ENCODE results near the gene GCM1.
"Not testable (repeated sequence)": the region's sequence is repeated elsewhere in the genome, so short reads cannot be mapped to it uniquely, and the experiment has no call there.

GCM1 gene, protein sequence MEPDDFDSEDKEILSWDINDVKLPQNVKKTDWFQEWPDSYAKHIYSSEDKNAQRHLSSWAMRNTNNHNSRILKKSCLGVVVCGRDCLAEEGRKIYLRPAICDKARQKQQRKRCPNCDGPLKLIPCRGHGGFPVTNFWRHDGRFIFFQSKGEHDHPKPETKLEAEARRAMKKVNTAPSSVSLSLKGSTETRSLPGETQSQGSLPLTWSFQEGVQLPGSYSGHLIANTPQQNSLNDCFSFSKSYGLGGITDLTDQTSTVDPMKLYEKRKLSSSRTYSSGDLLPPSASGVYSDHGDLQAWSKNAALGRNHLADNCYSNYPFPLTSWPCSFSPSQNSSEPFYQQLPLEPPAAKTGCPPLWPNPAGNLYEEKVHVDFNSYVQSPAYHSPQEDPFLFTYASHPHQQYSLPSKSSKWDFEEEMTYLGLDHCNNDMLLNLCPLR

DNA sequence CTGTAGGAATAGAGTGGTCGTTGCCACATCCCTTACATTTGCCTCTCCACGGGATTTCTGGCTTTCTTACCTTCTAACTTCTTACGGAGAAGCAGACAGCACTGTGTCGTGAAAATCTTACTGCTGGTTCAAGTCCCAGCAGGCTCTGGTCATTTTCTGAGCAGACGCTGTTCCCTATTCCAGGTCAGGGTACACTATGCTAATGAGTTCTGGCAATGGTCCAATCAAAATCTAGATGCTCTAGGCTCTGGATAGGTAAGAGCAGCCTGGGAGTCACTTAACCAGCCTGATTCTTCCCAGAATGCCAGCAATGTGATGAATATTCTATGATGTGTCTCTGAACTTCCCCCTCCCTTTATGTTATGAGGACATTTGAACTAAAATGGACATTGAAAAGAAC lies at the start of gene GCM1:
Gene GCM1 (minus strand): TSS at position 158 of the 400 bp plus-strand sequence. CDS start 3,209 bp downstream, outside the sequence.
- DNase-seq, result no peak

DNA sequence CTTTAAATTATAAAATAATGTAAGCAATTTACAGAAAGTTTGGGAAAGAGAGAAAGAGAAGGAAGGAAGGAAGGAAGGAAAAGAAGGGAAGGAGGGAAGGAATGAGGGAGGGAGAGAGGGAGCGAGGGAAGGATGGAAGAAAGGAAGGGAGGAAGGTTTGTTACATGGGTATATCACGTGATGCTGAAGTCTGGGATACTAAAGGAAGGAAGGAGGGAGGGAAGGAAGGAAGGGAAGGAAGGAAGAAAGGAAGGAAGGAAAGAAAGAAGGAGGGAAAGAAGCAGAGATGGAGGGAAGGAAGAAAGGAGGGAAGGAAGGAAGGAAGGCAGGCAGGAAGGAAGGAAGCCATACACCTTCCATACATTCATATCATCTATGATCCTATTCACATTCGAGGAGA lies 48.9 kb upstream of the GCM1 start:
- no peak for DNase-seq

- DNase-seq, result no peak
Measured at GRCh38 chr6:53195048-53195447, 46.4 kb upstream of the GCM1 start.

GRCh38 chr6:53192682-53193188 lies 44.1 kb upstream of the GCM1 start:
- no peak for DNase-seq

DNA sequence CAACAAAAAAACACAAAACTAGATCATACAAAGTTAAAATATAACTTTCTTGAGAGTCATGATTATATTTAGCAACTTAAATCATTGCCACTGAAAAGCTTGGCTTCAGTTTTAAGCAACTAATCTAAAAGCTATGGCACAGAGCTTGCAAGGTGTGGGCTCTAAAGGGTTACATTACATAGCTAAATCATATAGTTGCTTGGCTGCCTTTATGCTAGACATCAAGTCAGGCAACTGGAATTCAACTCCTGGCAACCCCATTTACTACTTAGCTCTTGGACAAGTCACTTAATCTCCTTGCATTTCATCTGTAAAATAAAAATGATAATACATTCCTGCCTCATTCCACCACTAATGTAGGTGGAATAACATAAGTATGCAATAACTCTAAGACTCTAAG lies 40.9 kb upstream of the GCM1 start:
- DNase-seq, result no peak

- DNase-seq, result no peak
Measured at GRCh38 chr6:53188833-53189232, 40.2 kb upstream of the GCM1 start.

- no peak for DNase-seq
Measured at GRCh38 chr6:53180678-53181077, 32.0 kb upstream of the GCM1 start.

- no peak for DNase-seq
Measured at GRCh38 chr6:53179961-53180651, 31.5 kb upstream of the GCM1 start.

- DNase-seq, result no peak
Measured at GRCh38 chr6:53178837-53179432, 30.3 kb upstream of the GCM1 start.

- no peak for DNase-seq
Measured at GRCh38 chr6:53175027-53175426, 26.4 kb upstream of the GCM1 start.

- DNase-seq, result no peak
Measured at GRCh38 chr6:53172468-53172803, 23.8 kb upstream of the GCM1 start.

DNA sequence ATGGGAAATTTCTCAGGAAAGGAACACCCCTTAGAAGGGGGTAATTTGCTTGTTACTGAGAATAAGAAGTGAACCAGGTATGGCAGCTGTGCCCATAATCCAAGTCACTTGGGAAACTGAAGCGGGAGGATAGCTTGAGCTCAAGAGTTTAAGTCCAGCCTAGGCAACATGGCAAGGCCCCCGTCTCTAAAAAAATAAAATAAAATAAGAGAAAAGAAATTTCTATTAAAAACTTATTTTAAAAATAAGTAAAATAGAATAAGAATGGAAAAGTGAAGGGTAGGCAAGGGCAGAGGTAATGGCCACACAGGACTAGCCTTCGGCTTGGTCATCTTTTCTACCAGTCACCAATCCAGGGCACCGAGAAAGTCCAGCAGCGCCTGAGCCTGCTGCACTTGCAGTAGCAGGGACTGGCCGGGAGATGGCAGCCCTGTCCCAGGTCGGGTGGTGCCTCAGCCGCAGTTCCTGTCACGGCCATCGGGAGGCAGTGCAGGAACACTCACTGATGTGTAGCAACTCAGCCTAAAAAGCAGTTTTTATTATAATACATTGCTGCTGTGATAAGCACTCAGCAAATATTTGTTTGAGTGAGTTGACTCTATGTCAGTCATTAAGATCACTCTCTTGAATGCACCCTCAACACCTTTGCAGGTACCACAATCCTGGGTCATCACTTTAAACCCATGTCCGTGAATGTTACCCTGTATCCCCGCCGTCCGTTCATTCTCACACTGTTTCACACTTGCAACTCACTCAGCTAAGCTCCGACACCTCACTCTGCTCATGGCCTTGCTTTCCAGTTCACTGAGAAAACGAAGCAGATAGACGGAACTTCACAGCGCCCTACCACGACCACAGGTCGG lies 23.2 kb upstream of the GCM1 start:
- DNase-seq, result peak; percentile 97

- DNase-seq, result no peak
Measured at GRCh38 chr6:53168516-53169267, 20.1 kb upstream of the GCM1 start.

GRCh38 chr6:53165293-53165692 lies 16.7 kb upstream of the GCM1 start:
- DNase-seq, result no peak

- no peak for DNase-seq
Measured at GRCh38 chr6:53162606-53163005, 14.0 kb upstream of the GCM1 start.

GRCh38 chr6:53161481-53162009 lies 12.9 kb upstream of the GCM1 start:
- DNase-seq, result no peak

DNA sequence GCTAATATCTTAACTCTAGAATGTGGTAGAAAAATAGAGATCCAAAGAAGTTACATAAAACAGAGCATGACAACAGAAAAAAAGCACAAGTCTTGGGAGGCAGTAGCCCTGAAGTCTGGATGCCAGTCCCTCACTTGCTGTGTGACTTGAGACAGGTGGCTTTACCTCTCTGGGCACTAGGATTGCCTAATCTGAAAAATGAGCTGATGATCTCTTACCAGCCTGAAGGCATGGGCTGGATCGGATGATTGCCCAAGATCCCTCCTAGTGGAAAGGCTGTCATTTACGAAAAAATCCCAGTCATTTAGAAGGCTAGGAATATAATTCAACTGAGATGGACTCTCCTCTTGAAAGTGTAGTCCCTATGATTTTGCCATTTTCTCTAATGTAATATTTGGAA lies 10.9 kb upstream of the GCM1 start:
- no peak for DNase-seq

- DNase-seq, result not testable (repeated sequence)
Measured at GRCh38 chr6:53158076-53158475, 9.4 kb upstream of the GCM1 start.

DNA sequence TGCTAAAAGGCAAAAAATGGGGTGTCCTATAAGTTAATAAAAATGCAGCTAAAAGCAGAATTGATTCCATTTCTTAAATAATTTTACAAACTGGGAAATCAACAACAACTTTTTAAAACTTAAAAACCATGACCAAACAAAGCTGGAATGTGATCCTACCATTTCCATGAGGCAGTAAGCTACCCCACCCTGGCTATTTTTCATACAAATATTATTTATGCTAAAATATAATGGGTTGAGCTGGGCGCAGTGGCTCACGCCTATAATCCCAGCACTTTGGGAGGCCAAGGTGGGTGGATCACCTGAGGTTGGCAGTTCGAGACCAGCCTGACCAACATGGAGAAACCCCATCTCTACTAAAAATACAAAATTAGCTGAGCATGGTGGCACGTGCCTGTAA lies 6.6 kb upstream of the GCM1 start:
- DNase-seq, result not testable (repeated sequence)

DNA sequence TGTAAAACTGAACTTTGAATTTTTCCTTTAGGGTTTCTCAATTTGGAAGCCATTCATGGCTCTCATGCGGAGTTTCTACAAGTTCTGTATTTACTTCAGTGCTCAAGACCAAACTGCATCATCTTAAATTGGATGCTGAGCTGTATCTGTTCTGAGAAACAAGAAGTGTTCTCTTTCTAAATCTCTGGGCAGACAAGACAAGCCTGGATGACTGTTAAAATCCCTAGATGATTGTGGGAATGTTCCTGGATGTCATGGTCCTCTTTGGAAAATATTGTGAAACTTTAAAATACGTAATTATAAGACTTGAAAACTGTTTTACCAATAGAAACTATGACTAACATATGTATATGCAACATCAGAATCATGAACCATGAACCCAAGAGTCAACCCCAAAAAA lies 6.2 kb upstream of the GCM1 start:
- no peak for DNase-seq

DNA sequence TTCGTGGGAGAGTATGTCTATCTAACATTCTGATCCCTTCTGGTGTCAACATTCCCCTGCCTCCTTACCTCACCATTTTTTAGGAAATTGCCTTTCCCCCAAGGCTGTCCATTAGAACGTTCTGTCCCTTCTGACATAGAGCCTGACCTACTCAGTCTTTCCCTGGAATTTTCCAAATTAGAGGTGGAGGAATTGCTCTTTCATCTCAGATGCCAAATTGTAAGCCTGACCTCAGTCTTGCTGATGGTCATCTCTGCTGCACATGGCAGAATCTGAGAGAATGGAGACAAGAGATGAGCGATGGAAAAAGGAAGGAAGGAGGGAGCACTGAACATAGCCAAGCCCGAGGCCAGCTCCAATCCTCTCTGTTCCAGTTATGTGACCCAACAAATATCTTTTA lies 5.4 kb upstream of the GCM1 start:
- DNase-seq, result no peak

DNA sequence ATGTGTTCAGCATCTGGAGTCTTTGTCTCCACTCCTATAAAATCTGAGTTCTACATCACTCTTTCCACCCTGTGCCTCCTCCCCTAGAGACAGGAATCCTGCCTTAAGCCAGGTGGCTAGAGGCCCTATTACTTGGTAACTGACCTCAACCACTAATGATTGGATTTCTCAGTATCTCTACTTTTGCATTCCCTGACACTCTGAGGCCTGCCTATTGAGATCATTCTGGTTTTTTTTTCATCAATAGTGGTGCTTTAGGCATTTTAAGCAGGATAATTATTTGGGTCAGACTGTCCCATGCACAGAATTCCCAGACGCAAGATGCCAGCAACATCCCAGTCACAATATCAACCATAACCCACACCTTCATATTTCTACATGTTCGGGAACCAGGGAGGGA lies 3.9 kb upstream of the GCM1 start:
- no peak for DNase-seq

Measured in activated effector memory CD4-positive, alpha-beta T cell treated with anti-CD3 and anti-CD28 coated beads, Interleukin-2, amount 50 U/mL, for 16 hours (primary cell).